ENCODE data around the gene PLEKHS1.

Gene PLEKHS1

DNA sequence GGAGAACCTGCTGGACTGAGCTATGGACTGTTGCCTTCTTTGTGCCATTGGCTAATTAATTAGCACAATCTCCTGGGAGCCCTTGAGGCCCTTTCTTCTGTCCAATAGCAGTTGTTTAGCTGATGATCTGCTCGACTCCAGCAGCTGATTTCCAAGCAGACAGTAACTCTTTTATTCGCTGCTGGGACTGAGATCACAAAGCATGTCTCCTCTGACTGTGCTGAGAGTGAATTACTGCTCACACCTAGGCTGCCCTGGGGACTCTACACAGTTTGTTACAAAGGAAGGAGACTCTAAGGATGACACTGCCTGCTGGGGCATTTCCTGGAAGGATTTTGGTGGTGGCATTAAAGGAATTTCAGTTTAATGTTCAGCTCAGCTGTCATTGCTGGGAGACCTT is 40.3 kb upstream of the PLEKHS1 start:
- no peak for DNase-seq (ENCODE audit: low spot score)
- ChIA-PET CTCF (no interaction called here), POLR2A (ENCODE audit: low non-redundant PET) (no interaction called here)
- H3K27ac ChIP-seq = no peak overlapping the region
- TF ChIP-seq, protein P1, sequence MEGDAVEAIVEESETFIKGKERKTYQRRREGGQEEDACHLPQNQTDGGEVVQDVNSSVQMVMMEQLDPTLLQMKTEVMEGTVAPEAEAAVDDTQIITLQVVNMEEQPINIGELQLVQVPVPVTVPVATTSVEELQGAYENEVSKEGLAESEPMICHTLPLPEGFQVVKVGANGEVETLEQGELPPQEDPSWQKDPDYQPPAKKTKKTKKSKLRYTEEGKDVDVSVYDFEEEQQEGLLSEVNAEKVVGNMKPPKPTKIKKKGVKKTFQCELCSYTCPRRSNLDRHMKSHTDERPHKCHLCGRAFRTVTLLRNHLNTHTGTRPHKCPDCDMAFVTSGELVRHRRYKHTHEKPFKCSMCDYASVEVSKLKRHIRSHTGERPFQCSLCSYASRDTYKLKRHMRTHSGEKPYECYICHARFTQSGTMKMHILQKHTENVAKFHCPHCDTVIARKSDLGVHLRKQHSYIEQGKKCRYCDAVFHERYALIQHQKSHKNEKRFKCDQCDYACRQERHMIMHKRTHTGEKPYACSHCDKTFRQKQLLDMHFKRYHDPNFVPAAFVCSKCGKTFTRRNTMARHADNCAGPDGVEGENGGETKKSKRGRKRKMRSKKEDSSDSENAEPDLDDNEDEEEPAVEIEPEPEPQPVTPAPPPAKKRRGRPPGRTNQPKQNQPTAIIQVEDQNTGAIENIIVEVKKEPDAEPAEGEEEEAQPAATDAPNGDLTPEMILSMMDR (conservative IDR thresholded peaks at IDR 0.05; ENCODE audit: low read depth) = no peak

DNA sequence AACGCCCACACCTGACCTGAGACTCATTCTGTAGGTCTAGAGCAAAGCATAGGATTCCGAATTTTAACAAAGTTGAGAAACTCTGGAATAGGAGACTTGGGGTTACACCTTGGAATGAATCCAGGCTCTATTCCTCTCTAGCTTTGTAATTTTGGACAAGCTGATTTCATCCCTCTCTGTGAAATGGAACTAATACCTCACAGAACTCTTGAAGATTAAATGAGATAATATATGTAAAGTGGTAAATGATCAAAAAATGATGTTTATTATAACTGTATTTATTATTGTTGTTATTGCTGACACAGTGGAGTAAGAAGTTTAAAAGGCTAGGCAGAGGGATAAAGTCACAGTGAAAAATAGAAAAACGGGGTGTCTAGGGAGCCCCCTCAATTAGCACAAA is 39.5 kb upstream of the PLEKHS1 start:
- CTCF ChIA-PET = interaction anchor here (0.6 to 1.1 kb wide), 3 partner anchors 87 to 463 kb away, joined by 3 to 5 read pairs (median 3); no protein-coding TSS in a partner anchor
- POLR2A ChIA-PET (ENCODE audit: low non-redundant PET) = no interaction called here
- TF ChIP-seq, protein P1 (conservative IDR thresholded peaks at IDR 0.05; ENCODE audit: low read depth) = no peak
- no peak for DNase-seq (ENCODE audit: low spot score)
- H3K27ac ChIP-seq = no peak overlapping the region

DNA sequence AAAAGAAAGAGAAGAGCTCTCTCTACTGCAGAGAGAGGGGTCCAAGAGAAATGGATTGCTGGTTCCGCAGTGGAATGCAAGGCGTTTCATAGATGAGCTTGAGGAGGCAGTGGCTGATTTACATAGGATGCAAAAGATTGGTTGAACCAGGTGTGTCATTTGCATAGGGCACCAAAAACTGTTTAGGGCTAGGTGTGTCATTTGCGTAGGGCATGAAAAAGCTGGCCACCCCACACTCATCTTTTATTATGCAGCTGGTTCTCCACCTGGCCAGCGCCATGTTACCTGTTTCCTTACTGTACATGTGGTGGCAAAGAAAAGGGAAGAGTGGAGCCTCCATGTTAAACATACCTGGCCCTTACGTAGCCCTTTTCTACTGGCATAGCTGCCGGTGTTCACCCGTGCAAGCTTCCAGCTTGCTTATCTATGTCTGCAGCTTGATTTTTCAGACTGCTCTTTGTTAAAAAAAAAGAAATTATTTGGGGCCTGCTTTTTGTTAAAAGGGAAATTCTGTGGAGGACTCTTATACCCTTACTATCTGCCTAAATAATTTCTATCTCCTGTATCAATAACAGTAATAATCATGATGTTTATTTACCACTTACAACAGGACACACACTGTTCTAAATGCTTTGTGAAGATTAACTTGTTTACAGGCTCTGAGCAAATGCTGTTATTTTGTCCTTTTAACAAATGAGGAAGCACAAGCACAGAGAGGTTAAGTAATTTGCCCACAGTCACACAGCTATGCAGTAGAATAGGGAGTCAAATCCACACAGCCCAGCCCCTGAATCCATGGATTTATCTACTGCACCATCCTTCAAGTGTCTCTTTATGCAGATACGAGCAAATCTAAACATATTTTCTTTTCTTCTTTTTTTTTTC is 38.5 kb upstream of the PLEKHS1 start:
- no peak for DNase-seq (ENCODE audit: low spot score)
- TF ChIP-seq, protein P1 (conservative IDR thresholded peaks at IDR 0.05; ENCODE audit: low read depth) = no peak
- ChIA-PET CTCF (interaction anchor here (0.6 to 1.8 kb wide), 5 partner anchors 8 to 462 kb away, joined by 3 to 6 read pairs (median 4); no protein-coding TSS in a partner anchor), POLR2A (ENCODE audit: low non-redundant PET) (no interaction called here)
- no peak overlapping the region for H3K27ac ChIP-seq

DNA sequence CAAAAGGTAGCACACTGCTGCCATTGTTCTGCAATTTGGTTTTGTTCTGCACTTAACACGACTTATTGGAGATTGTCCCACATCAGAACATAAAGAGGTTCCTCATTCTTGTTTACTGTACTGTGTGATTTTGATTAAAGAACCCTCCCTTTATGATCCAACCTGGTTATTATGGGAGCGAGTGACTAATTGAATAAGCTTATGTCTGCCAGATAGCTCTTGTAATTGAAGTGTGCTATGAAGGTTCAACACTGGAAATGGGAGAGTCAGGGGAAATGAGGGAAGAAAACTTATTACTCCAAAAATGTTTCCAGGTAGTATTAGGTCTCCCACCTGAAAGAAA is 37.9 kb upstream of the PLEKHS1 start:
- DNase-seq (ENCODE audit: low spot score) = no peak
- TF ChIP-seq, protein P1 (conservative IDR thresholded peaks at IDR 0.05; ENCODE audit: low read depth) = no peak
- POLR2A ChIA-PET (ENCODE audit: low non-redundant PET) = no interaction called here
- no peak overlapping the region for H3K27ac ChIP-seq
- CTCF ChIA-PET = interaction anchor here (1.1 to 1.8 kb wide), 2 partner anchors 8 to 9 kb away, joined by 3 to 4 read pairs; no protein-coding TSS in a partner anchor

DNA sequence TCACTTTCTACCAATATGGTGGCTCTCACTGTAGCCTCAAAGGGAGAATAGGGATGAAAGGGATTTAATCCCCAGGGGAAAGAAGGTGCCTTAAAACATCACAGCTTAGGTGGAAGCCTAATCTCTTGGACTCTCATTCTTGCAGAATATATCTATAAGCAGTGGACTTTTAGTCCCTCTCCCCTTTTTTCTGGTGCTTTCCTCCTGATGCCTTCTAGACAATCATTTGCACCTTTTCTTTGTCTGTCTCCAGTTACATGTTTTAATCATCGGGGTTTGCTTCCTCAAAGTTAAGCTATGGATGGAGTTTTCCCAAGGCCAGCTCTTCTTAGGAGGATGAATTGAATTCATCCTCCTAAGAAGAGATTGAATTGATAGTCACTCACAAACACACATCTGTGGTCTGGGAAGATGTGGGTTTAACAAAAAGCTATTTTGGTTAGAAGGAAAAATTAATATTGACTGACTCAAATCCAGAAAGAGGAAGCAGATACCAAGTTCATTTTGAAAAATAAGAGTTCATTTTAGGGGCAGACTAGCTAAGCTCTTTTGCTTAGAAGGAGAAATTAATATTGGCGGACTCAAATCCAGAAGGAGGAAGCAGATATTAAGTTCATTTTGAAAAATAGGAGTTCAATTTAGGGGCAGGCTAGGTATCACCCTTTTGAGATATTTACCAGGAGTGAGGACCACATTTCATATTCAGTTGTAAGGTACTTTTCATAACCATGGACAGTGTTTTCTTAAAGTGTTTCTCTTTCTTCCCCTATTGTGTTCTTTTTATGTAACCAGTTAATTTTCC is 35.2 kb upstream of the PLEKHS1 start:
- CTCF ChIA-PET = no interaction called here
- no peak for DNase-seq (ENCODE audit: low spot score)
- H3K27ac ChIP-seq = no peak overlapping the region
- TF ChIP-seq, protein P1 (conservative IDR thresholded peaks at IDR 0.05; ENCODE audit: low read depth) = no peak
- POLR2A ChIA-PET (ENCODE audit: low non-redundant PET) = no interaction called here

DNA sequence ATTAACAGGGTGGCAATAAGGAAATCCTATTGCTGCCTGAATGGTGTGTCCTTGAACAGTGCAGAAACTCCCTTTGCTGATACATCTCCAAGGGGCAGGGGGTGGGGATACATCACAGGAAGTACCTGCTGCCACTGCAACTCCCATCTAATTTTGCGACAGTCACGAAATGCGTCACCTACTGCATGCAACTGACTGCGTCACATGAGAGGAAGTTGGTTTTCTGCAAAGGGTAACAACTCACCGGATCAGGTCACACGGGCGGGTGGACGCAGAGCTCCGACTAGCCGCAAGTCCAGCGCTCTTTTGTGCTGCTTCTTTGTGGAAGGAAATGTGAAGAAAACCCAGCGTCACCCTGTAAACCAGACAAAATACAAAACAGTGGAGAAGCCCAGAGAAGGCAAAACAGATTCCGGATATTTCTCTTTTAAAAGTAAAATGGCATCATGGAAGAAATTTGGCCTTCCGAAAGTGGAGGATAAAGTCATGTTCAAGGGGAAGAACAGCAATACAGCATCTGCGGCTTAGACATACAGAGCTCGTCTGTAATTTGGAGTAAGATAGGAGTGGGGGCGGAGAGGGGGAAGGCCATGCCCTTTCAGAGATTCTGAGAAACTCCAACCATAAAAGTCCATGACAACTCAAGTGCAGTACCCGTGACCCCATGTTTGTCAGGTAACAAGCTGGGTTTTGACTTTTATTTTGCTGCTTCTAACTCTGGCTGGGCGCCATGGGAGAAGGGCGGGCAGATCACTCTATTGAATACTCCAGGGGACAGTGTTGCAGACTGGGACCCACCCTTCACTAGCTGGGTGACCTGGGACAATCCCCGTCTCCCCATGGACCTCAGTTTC is 32.3 kb upstream of the PLEKHS1 start:
- CTCF ChIA-PET = no interaction called here
- TF ChIP-seq, protein P1 (conservative IDR thresholded peaks at IDR 0.05; ENCODE audit: low read depth) = no peak
- POLR2A ChIA-PET (ENCODE audit: low non-redundant PET) = no interaction called here
- no peak overlapping the region for H3K27ac ChIP-seq
- DNase-seq (ENCODE audit: low spot score) = no peak

All from RWPE1 (cell line).